Loucy (cell line): Measurements from ENCODE around the gene MAP3K5.

Experiments used
- CTCF ChIP-seq: fragments of 200-600 bp; sonication (generic); conservative IDR thresholded peaks from 2 replicates; pipeline ENCODE4 v1.5.1; 2014; ENCODE audit warnings: mild to moderate bottlenecking, antibody characterized with exemption, low read length
- EZH2phosphoT487 ChIP-seq: fragments of 200-600 bp; IDR thresholded peaks from 2 replicates; pipeline ENCODE4 v1.6.1; 2018; ENCODE audit warnings: antibody characterized with exemption, mild to moderate bottlenecking, moderate library complexity, borderline replicate concordance

DNA sequence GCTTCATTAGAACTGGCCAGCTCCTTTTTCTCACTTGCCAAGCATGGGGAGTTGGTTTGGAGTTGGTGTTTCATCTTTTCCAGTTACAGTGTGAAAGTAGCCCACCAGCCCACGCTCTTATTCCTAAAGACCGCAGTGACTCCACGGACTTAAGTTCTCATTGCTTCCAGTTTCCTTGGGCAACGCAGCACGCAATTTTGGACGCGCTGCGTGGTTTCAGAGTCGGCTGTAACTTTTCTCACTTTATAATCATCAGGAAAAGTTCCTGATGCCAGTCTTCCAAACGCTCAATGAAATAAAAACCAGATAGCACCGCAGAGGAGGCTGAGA is 29.7 kb upstream of the MAP3K5 start:
- TF ChIP-seq CTCF, result no peak
- no peak for TF ChIP-seq EZH2phosphoT487
